Activated T-cell treated with anti-CD3 and anti-CD28 coated beads, Interleukin-2, amount 50 U/mL, for 48 hours (primary cell): ENCODE results near the gene MBD3L2.
"Not testable (repeated sequence)": the region's sequence is repeated elsewhere in the genome, so short reads cannot be mapped to it uniquely, and the experiment has no call there.

Source experiments
- DNase-seq, 2 experiments: peaks; one replicate each; pipeline ENCODE4 v3.0.0-alpha.2; 2020

Gene MBD3L2

GRCh38 chr19:7049021-7049420 lies at the start of gene MBD3L2:
MBD3L2 (plus strand) TSS chr19:7049321; CDS start chr19:7049374, 53 bp downstream.
- not testable (repeated sequence) for DNase-seq

- no peak for DNase-seq
These were observed 49.2 kb upstream of the MBD3L2 start for GRCh38 chr19:6999933-7000332.

- no peak for DNase-seq
These were observed 48.8 kb upstream of the MBD3L2 start for GRCh38 chr19:7000333-7000732.

GRCh38 chr19:7000816-7001215 lies 48.3 kb upstream of the MBD3L2 start:
- DNase-seq, result no peak

GRCh38 chr19:7004313-7004931 lies 44.7 kb upstream of the MBD3L2 start:
- DNase-seq, result no peak

- no peak for DNase-seq
These were observed 42.9 kb upstream of the MBD3L2 start for GRCh38 chr19:7006135-7006704.

- DNase-seq, result no peak
These were observed 41.3 kb upstream of the MBD3L2 start for GRCh38 chr19:7007859-7008258.

- peak; percentile 38 to 51 for DNase-seq
These were observed 38.2 kb upstream of the MBD3L2 start for GRCh38 chr19:7010722-7011593.

GRCh38 chr19:7013678-7014077 lies 35.4 kb upstream of the MBD3L2 start:
- DNase-seq, result peak in 1 of 2 experiments; percentile 30

GRCh38 chr19:7018828-7019227 lies 30.3 kb upstream of the MBD3L2 start:
- DNase-seq, result no peak

GRCh38 chr19:7021331-7021730 lies 27.8 kb upstream of the MBD3L2 start, which contains the start of gene MBD3L2B:
MBD3L2B (minus strand) TSS chr19:7021431; CDS start chr19:7021397, 34 bp downstream.
- DNase-seq, result not testable (repeated sequence)

- DNase-seq, result not testable (repeated sequence)
These were observed 20.3 kb upstream of the MBD3L2 start for GRCh38 chr19:7028790-7029189.

GRCh38 chr19:7030278-7030677 lies 18.8 kb upstream of the MBD3L2 start, which contains the start of gene MBD3L5:
MBD3L5 (plus strand) TSS chr19:7030578; CDS start chr19:7030612, 34 bp downstream.
- DNase-seq, result not testable (repeated sequence)

GRCh38 chr19:7040079-7040478 lies 9.0 kb upstream of the MBD3L2 start, which contains the start of gene MBD3L4:
MBD3L4 (minus strand) TSS chr19:7040179; CDS start chr19:7040144, 35 bp downstream.
- DNase-seq, result not testable (repeated sequence)

- DNase-seq, result not testable (repeated sequence)
These were observed 7.6 kb upstream of the MBD3L2 start for GRCh38 chr19:7041563-7041962.

- not testable (repeated sequence) for DNase-seq
These were observed 2.3 kb downstream of the MBD3L2 start for GRCh38 chr19:7051421-7051820.

- not testable (repeated sequence) for DNase-seq
These were observed 3.8 kb downstream of the MBD3L2 start for GRCh38 chr19:7052896-7053295.

- DNase-seq, result not testable (repeated sequence)
These were observed 5.7 kb downstream of the MBD3L2 start for GRCh38 chr19:7054635-7055368.

GRCh38 chr19:7055679-7056078 lies 6.6 kb downstream of the MBD3L2 start:
- DNase-seq, result not testable (repeated sequence)

- not testable (repeated sequence) for DNase-seq
These were observed 7.2 kb downstream of the MBD3L2 start for GRCh38 chr19:7056371-7056770.

- not testable (repeated sequence) for DNase-seq
These were observed 9.5 kb downstream of the MBD3L2 start, which contains the start of gene MBD3L3 for GRCh38 chr19:7058576-7058975. MBD3L3 (minus strand) TSS chr19:7058676; CDS start chr19:7058605, 71 bp downstream.

GRCh38 chr19:7059977-7060376 lies 10.9 kb downstream of the MBD3L2 start:
- DNase-seq, result not testable (repeated sequence)
